Right kidney (tissue), 1 donor: Measurements from ENCODE around the gene BARHL1.

Experiments used
- DNase-seq: peaks from one replicate; pipeline ENCODE4 v3.0.0-alpha.2; 2016

Gene BARHL1

DNA sequence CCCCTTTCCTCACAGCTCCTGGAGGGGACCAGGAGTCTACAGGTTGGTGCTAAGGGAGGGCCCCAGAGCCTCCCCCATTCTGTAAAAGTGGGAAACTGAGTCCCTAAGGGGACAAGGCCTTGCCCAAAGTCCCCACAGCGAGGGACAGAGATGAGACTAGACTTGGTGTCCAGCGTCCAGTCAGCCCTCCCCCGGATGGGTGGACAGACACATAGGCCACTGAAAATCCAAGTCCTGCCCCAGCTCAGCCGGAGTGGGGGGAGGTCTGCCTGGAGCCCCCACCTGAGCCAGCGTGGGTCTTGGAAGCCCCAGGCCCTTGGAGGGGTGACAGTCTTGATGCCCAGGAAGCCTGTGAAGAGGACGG, 5.2 kb downstream of the BARHL1 start:
- DNase-seq: peak; percentile 18

DNA sequence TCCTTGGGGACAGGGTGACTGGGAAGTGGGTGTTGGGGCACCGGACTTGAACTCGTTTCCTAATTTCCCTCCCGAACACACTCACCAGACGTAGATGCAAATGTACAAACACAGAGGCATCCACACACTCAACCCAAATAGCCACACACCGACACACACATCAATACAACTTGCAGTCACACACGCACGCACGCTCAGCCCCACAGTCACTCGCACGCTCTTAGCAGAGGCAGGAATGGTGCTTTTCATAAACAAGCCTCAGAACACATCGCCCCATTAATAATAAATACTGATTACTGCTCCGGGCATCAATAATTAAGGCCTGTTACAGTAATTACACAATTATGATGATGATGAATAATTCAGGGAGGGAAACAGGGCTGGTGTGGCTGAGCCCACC, 5.7 kb downstream of the BARHL1 start:
- peak; percentile 12 for DNase-seq

DNA sequence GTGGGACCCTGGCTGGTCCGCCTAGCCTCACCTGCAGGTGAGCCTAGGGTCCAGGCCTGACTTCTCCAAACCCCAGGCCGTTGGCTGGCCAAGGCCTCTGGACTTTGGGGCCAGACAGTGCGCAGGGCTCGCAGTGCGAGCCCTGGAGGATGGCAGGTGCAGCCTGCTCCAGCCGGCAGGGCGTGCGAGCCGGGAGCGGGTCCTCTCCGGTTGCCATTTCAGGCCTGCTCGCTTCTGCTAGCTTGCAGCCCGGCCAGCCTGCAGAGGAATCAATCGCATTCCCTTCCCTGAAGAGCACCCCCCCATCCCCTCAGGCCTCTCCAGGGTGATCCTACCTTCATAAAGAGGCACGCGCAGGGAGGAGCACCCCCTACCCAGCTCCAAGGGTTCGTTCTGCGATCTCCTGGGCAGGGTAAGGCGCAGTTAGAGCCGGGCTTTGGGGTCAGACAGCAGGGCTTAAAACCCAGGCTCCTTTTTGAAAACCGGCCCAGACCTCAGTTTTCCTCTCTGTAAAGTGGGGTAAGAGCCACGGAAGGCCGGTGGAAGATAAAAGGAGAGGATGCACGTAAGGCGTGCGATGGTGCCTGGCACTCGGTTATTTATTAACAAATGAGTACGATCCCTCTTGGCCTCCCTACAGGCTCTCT, 6.2 kb downstream of the BARHL1 start:
- peak; percentile 20 for DNase-seq

DNA sequence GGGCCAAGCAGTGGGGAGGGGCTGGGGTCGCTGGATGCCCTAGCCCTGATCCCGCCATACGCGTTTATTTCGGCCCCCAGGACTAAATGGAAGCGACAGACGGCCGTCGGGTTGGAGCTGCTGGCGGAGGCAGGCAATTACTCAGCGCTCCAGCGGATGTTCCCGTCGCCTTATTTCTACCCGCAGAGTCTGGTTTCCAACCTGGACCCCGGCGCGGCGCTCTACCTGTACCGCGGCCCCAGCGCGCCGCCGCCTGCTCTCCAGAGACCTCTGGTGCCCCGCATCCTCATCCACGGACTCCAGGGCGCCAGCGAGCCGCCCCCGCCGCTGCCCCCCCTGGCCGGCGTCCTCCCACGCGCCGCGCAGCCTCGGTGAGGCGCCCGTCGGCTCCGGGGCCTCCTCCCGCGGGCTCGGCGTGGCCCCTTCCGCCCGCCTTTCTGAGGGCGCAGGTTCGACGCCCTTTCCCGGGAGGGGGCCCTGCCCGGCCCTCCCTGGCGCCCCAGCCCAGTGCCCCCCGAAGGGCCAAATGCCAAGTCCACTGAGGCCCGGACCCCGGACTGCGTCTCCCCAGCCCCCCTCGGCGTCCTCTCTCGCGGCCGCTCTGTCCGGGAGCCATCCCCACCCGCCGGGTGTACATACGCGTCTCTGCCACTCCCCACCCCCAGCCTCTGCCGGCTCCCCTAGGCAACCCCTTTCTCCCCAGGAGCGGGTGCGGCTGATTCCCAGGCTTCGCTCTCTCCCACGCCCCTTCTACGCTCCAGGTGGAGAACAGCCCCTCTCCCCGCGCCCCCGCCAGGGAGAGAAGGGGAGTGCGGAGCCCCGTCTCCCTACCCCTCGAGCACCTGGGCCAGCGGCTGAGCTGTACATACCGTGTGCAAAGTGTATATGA, 7.0 kb downstream of the BARHL1 start:
- DNase-seq: peak; percentile 10

DNA sequence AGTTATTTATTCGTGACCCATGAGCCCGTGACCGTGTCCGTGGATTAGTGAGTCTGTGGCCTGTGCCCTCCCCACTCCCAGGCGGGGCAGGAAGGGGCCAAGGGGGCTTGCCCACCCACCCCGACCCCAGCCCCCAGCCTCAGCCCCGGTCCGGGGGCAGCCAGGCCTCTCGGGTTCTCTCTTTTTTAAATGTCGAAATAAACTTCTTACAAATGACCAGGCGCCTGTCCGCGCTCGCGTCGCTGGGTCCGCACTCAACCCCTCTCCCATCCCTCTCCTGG, 7.6 kb downstream of the BARHL1 start:
- no peak for DNase-seq

DNA sequence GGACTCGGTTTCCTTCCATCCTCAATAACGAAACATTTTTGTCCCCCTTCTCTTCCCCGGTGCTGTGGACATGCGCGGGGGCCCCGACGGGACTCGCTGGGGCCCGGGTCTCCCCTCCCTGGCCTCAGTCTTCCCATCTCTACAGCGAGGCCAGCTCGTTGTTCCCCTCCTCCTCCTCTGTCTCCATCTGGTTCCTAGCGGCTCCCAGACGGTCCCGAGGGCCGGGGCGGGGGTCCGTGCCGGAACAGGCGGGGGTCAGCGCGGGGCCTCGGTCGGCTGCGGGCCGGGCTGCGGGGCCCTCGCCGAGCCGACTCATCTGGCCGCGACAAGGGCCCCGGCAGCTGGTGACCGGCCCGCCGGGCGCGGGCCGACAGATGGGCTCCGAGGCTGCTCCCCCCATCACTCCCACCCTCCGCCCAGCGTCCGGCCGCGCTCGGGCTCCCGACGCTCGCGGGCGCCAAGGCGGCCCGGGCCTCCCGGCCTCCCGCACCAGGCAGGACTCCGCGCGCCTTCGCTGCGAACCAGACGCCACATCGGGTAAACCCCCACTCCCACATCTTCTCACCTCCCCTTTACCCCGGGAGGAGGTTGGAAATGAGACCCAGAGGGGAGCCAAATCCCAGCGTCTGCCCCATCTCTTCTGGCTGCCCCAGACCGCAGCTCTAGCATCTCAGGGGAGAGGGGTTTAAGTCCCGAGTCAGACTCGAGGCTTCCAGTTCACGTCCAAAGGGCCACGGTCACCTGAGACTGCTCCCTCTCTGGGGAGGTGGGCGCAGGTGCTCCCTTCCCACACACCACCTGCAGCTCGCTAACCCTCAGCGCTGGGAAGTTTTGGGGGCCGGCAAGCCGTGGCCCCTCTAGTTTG, 8.1 kb downstream of the BARHL1 start:
- DNase-seq: peak; percentile 45

DNA sequence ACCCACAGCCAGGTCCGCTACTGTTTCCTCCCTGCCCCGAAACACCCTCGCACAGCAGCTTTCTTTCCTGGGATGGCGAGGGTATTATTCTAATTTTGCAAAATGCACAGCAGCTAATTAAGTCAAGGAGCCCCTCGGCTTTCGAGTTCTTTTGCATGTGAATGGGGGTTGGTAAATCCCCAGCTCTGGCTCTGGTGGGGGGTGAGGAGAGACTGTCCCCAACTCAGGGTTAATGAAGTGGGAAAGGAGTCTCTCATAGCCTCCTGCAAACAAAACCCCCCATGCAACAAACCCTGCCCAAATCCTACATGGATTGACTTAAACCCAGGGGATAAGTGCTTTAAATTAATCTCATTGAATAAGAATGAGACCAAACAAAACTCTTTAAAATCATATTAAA, 8.8 kb downstream of the BARHL1 start:
- no peak for DNase-seq

DNA sequence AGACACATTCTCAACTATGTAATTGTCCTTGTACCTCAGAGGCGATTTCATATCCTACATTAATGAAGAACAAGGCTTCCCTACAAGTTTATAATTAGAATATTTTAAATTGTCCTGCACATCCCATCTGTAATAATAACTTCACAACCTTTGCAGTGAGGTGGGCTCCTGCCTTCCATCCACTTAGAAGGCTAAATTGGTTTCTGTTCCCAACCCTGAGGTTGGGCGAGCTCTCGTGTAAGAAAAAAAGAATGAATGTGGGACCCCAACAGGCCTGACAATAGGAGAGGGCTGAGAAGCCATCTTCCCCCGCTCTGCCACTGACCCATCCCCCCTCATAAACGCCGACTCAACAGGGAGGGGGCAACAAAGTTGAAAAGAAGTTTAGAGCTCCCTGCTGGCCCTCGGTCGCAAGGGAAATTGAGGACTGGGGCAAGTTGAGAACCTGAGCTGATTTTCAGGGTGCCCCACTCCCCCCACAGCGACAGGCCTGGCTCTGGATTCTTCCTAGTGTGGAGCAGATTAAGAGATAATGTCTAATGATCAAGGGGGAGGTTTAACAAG, 9.4 kb downstream of the BARHL1 start:
- DNase-seq: no peak

DNA sequence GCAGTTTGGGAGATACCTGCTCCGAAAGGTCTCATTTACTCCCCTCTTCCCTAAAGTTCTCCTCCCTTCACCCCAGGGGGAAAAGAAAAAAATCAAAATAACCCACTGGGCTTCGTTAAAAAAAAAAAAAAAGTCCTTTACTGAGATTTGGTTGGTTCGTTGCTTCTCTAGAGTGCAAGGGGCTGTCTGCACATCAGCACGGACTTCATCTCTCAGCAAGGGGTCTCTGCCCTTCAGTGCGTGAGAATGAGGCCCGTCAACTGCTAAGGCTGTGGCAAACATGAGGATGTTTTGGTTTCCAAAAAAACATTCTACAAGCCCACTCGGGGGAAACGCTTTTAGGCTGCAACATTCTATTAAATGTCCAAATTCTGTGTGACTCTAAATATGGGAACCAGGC, 10.0 kb downstream of the BARHL1 start:
- no peak for DNase-seq

DNA sequence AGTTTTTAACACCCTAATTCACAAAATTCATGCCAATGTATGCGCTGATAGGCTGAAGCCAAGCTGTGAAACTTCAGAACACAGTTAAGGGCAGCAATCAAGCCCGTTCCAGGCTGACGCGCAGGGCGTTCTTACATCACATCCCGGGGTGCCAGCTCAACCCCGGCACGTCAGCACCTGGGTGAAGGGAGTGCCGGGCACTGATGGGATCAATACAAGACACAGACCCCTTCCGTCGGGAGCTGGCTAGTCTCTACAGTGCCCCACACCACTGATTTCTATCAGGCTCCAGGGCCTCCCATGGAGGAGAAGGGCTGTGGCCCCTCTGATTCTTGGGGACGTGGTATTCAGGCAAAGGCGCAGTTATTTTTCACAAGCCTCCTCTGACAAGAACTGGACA, 12.0 kb downstream of the BARHL1 start:
- DNase-seq: no peak

DNA sequence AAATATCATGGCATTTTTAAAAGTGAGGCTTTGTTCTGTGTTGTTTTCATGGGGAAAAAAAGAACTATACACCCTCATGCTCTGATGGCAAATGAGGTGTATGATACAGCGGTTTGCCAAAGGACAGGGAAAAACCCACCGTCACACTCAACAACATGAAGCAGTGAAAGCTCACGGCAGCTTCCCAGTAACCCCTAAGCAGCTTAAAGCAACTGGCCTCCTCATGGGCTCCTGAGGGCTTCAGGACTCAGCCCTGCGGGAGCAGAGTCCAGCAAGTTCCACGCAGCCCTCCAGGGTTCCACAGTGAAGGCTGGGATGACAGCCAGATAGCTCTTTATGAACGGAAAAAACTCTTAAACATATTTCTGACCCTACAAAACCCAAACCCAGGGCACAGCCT, 12.9 kb downstream of the BARHL1 start:
- no peak for DNase-seq

DNA sequence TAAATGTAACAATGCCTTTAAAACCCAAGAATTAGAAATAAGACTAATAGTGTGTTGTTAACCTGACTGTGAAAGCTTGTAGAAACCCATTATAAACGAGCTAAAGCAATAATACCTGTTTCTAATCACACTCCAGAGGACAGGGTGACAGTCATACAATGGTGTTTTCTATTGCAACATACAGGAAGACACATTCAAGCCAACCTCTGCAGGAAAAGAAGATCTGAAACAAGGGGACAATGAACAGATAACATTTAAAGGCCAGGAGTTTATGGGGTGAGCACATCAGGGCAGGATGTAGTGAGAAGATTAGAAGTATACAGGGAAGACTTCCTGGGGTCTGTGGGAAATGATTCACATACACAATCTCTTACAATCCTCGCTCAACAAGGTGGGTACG, 13.8 kb downstream of the BARHL1 start:
- no peak for DNase-seq

DNA sequence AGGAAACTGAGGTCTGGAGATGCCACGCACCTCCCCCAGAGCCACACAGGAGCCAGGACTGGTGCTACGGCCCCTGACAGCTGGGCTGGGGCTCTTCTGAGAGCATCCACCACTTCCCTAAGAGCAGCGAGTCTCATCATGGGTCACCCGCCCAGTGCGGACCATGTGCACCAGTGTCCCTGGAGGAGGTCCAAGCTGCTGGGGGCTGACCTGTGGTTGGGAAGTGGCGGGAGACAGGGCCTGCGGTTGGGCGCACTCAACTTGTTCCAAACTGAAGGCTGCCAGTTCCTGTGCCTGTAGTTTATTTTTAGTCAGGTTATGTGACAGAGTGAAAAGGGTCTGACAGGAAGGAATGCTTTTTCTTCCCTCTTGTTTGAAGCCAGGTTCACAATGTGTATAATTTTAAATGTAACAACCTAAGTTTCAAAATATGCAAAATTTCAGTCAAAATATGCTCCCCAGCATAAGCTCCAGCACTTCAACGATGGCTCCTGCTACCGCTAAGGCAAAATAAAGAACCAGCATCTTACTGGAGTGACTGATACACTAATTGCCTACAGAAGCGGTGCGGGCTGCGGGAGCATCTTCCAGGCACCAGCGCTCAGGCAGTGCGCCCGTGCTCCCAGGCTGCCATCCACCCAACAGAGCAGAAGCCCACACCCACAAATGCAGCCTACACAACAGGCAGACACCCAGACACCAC, 14.8 kb downstream of the BARHL1 start:
- DNase-seq: no peak

DNA sequence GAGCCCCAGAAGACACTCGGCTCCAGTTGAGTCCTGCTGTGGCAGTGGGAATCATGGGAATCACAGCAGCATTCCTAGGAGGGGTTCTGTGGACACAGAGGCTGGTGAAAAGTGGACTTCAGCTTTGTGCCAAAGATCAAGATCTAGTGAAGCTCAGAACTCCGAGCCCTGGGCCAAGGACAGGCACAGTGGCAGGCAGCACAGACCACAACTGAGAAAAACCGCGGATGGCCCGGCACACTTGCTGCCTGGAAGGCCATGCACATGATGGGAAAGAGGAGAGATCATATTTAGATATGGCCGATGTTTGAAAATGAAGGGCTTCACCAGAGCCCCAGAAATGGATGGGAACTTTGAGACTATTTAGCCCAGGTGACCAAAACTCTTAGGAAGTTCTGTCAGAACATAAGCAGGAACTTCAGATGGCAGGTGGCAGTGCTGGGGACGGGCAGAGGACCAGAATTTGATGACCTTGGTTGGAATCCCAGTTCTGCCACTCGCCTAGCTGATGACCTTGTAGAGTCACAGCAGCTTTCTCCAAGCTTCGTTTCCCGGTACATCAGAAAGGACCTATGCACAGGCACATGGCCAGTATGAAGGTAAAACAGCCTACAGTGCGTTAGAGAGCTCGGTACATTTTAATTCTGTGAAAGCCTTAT, 18.0 kb downstream of the BARHL1 start:
- DNase-seq: no peak

DNA sequence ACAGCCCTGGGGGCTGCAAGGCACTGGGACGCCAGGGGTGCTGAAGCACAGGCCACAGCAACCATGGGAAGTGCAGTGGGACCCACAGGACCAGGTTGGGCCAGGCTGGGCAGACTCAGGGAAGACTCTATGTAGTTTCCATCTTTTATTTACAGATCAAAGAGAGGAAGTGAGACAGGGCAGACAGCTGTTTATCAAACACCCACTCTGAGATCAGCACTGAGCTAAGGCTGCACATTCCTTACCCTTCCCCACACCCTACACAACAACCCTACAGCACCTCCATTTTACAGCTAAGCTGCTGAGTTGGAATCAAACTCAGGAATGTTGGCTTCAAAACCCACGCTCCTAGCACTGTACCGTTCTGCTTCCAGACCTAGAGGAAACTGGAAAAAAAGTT, 19.8 kb downstream of the BARHL1 start:
- no peak for DNase-seq

DNA sequence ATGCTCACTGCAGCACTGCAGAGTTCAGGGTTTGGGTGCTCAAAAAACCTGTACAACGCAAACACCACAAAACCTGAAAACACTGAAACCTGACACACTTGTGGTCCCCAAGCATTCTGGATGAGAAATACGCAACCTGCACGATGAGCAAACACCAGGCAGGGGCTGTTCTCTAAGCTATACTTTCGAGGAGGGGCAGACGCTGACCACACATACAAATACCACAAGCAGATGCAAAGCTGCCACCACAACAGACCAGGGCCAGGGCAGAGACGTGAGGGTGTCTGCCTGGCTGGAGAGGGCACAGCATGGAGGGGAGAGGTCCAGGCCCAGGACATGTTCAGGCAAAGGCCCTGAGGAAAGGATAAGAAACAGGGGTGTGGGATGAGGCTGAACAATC, 23.0 kb downstream of the BARHL1 start:
- no peak for DNase-seq

DNA sequence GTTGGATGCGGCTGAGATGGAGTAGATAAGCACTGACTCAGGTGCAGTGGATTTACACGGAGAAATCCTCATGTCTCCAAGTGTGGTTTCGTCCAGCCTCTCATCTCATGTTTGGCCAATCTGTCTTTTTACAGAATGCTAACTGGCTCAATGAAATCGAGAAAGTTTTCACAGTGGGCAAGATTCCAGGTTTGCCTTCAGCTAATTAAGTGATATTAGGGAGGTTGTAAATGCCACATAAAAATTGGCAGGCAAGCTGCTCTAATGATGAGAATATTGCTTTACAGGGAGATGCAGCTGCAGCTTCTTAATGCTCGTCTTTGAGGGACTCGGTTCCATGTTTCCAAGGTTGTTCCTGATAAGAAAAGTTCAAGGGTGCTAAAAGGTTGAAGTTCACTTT, 23.7 kb downstream of the BARHL1 start:
- no peak for DNase-seq

DNA sequence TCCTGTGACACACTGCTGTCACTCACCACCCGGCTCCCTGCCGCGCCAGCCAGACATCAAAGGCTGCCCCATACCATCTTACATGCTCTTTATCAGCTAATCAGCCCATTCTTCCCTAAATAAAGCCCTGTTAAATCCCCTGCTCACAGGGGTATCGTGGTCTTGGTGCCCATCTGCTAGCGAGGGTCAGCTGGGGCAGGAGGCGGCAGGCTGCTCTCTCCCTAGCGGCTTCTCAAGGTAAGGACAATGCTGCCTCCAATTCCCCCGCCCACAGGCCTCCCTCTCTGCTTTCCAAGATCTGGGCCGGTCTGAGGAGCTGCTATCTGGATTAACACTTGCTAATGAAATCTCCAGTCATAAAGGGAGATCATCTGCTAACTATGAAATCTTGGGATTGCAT, 26.8 kb downstream of the BARHL1 start:
- no peak for DNase-seq

DNA sequence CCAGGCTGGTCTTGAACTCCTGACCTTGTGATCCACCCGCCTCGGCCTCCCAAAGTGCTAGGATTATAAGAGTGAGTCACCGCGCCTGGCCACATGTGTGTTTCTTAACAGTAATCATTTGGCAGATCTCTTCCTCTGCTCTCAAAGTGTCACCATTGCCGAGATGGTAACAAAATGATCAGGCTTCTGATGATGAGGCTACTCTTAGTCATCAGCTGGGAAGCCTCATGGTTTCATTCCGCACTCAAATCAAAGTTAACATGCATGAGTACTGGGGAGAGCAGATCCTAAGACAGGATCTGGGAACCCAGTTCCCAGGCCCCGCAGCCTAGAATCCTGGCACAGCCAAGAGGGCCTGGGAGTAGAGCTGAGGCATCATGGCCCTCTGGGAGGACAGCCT, 27.4 kb downstream of the BARHL1 start:
- no peak for DNase-seq

DNA sequence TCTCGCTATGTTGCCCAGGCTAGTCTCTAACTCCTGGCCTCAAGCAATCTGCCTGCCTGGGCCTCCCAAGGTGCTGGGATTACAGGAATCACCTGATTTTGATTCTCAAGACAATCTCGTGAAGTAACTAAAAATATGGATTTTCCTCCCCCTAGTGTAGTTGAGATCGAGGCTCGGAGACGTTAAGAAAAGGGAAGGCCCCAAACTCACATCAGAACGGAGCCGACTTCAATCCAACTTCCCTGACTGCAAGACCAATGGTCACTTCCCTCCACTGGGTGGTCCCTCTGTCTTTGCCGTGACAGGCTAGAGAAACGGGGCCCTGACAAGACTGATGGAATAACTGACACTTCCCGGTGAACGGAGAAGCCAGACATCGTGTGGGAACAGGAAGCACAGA, 28.3 kb downstream of the BARHL1 start:
- DNase-seq: no peak

DNA sequence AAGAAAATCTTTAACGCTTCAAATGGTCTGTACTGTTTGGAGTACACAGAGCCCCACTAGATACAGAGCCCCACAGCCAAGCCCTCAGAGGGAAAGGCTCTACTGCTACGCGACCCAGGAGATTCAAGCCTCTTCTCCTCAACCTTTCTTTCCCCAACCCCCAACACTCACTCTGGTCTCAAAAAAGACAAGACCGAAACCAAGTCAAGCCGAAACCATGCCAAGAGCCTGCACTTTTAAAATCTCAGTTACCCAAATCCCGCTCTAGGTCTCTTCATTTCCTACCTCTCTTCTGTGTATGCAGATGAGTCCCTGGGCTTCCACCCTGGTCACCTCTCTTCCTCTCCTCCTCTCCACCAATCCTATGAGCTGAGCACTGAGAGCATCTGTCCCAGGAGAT, 31.9 kb downstream of the BARHL1 start:
- DNase-seq: no peak

DNA sequence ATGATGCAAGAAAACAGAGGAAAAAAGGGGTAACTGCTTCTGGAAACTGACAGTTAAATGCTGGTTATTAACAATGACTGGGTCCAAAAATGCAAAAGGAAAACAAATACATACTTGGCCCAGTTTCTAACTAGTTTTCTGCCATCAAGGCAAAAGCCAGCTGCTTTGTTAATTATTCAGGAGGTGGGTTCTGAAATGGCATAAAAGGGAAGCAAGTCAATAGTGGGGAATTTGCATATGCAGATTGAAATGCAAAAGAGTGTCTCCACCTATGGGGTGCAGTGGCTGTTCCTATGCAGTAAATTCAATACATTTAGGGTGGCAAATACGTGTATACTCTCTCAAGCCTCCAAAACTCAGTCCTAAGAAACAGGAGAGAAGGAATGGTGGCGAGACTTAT, 33.4 kb downstream of the BARHL1 start:
- DNase-seq: no peak
